M059J (cell line): ENCODE results near the gene PNKD. TPM values are rescaled to one million over a fixed set of nuclear protein-coding genes. Genes with fewer than 3 reads are reported as not detected.

Source experiments
- DNase-seq: peaks from one replicate; pipeline ENCODE4 v3.0.0-alpha.2; 2012; ENCODE audit warnings: low read depth
- total RNA-seq: library from RNA; depleted of rRNA; stranded (reverse); fragments of >200 nt; shearing (Covaris generic); gene quantifications from 2 replicates; pipeline ENCODE4 v1.2.3, GENCODE V29; 2014

The PNKD gene
- total RNA-seq, 1 experiment from 2014 or later: 59.2 TPM

DNA sequence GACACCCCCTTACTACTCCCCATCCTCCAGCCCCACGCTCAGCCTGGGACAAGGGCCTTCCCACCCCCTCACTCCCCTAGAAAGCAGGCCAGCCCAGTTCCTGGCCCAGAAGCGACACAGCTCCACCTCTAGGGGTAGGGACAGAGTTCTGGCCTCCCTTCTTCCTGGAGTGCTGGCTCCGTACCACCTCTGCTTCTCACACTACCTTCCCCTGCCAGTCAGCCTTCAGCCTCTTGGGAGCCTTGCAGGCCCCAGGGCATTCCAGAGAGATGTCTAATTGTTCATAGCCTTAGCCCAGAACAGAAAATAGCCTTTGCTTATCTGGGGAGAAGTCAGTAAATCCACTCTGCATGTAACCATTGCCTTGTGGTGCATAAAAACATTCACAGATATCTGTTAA lies 73.3 kb downstream of the PNKD start:
- DNase-seq: peak; percentile 72

DNA sequence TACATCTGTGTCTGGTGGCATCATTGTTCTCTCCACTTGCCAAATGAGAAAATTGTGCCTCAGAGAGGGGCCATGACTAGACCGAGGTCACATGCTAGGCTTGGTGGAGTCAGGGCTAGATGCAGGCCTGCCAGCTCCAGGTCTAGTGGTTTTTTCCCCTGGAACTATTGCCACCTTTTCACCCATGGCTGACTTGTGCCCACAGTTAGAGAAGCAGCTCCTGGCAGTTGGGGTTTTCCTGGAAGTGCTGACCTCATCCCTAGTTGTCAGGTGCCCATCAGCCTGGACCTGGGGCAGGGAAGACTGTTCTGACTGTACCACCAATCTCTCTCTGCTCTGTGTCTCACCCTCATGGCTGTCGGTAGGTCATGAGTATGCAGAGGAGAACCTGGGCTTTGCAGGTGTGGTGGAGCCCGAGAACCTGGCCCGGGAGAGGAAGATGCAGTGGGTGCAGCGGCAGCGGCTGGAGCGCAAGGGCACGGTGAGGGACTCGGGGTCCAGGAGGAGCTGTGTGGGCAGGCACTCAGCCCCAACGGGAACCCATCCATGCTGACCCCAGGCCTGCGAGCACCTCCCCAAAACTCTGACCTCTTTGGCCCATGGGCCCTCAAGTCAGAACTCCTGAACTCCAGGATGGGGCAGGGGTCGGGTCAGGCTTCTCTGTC lies 73.9 kb downstream of the PNKD start:
- DNase-seq: peak; percentile 43

DNA sequence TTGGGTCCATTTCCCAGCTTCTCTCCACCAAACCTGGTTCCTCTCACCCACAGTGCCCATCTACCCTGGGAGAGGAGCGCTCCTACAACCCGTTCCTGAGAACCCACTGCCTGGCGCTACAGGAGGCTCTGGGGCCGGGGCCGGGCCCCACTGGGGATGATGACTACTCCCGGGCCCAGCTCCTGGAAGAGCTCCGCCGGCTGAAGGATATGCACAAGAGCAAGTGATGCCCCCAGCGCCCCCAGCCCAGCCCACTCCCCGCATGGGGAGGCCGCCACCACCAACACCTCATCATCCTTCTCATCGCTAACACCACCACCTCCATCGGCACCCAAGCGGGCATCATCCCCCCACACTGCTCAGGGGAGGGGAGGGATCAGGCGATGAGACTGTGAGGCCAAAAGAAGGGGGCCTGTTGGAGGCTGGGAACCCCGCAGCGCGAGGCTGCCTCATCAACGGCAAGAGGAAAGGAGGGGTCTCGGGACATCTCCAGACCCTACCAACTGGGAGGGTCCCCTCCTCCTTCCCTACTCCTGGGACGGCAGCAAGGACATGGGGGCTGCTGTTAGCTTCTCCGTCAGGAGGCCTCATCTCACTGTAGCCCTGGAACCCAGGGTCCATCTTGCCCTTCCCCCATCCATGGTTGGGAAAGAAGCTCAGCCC lies 74.6 kb downstream of the PNKD start:
- DNase-seq: no peak

DNA sequence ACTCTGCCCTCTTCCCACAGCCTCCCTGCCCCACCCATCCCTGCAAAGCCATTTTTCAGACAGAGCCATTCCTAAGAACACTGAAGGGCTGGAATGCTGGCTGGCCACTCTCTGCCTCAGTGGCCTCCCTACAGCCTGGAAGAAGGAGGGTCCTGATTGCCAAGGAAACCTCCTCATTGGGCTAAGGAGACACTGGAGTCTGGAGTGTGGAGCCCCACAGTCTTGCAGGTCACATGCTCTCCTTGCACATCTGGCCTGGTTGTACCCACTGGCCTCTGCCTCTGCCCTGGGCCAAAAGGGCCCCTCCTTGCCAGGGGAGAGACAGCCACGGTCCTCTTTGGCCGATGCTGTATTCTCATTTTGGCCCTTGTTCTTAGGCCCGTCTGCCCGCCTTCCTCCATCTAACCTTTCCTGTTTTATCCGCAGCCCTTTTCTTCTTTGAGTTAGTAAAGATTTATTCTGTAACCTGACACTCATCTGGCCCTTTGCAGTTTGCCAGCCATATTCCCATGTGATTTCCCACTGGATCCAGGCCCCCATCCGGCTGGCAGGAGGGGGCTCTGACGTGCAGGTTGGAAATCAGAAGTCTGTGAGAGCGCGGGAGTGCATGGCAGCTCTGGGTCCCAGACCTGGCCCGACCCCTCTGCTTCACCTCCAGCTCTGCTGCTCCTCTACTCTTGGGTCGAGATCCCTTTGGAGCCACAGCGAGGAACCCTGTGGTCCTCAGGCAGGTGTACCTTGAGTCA lies 75.3 kb downstream of the PNKD start:
- no peak for DNase-seq

DNA sequence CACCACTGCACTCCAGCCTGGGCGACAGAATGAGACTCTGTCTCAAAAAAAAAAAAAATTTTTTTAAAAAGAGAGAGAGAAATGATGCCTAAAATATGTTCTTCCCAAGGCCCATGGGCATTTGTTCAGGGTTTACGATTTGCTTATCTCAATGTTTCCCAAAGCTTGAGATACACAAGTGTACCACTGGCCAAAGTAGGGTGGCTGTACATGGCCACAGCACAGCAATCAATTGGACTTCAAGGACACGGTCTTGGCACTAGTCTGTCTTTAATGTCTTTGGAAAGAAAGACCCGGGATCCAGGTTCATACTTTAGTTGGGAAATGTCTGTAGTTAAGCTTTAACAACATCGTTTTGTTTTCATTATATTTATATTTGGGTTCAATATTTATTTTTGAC lies 76.9 kb downstream of the PNKD start:
- no peak for DNase-seq

DNA sequence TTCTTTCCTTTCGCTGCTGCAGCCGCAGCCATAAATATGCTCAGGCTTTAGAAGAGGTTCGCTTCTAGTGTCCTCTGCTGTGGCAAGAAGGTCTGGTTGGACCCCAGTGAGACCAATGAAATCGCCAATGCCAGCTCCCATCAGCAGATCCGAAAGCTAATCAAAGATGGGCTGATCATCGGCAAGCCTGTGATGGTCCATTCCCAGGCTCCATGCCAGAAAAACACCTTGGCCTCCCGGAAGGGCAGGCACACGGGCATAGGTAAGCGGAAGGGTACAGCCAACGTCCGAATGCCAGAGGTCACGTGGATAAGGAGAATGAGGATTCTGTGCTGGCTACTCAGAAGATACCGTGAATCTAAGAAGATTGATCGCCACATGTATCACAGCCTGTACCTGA lies 83.7 kb downstream of the PNKD start:
- DNase-seq: no peak

DNA sequence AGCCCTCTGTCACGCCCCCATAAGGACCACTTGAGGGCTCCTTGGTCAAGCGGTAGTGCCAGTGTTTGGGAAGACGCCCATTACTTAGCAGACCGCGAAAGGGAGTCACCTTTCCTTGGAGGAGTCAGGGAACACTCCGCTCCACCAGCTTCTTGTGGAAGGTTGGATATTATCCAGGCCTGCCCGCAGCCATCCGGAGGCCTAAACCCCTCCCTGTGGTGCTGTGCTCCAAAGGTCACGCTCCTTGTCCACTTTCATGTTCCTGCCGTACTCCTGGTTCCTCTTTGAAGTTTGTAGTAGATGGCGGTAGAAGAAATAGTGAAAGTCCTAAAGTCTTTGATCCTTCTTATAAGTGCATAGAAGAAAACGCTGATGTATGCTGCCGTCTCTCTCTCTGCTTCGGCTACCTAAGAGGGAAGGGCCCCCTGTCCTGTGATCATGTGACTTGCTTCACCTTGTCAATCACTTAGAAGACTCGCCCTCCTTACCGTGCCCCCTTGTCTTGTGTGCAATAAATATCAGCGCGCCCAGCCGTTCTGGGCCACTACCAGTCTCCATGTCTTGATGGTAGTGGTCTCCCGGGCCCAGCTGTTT lies 84.6 kb downstream of the PNKD start:
- DNase-seq: no peak

DNA sequence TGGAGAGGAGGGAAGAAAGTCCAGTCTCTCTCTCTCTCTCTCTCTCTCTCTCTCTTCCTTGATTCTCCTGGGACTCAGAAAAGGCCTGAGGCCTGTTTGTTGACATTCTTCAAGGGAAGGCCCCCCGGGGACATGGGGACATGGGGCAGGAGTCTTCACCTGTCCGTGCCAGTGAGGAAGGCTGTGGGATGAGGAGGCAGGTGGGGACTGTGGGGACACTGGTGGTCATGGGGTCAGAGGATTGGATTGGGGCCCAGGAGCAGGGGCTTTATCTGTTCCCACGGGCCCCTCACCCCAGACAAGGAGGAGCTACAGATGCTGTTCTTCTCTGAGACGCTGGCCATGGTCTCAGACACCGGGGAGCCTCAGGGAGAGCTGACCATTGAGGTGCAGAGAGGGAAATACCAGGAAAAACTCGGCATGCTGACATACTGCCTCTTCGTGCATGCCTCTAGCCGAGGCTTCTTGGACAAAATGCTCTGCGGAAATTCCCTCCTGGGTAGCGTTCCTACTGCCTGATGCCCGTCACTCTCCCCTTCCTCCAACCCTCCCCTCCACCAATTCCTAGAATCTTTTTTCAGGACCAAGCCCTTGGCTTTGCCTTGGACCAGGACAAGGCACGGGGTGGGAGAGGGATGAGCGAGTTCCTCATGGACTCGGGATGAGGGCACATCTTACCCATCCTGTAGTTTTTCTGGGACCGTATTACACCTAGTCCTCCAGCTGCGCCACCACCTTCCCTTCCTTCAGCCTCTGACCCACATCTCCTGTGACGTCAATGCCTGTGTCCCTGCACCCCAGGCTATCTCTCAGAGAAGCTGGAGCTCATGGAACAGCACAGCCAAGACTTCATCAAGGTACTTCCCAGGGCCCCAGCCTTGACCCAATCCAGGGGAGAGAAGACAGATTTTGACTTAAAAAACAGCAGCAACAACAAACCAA lies 87.2 kb downstream of the PNKD start:
- DNase-seq: no peak

DNA sequence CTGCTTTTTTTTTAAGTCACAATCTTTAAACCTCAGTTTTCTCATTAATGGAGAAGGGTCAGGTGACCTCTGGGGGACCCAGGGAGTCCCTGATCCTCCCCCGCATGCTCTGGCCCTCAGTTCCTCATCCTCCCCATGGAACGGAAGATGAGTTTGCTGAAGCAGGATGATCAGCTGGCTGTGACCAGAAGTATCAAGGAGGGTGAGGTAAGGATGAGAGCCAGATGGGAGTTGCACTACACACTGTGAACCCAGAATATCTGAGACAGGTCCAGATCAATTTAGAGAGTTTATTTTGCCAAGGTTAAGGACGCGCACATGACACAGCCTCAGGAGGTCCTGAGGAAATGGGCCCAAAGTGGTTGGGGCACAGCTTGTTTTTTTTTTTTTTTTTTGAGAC lies 90.1 kb downstream of the PNKD start:
- DNase-seq: no peak

DNA sequence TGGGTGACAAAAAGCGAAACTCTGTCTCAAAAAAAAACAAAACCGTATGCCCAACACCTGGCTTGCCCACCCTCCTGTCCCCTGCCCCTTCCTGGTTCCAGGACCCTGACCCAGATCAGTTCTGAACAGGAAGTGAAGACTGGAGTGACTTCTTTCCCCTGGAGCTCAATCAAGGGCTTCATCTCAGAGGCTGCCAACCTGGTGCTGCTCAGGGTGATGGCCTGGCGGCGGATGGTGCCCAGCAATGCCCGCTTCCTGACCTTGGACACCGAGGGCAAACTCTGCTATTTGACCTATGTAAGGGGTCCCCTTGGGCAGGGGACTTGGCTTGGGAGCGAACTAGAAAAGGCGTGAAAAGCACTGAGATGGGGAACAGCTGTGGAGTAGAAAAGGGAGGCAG lies 92.3 kb downstream of the PNKD start:
- no peak for DNase-seq

DNA sequence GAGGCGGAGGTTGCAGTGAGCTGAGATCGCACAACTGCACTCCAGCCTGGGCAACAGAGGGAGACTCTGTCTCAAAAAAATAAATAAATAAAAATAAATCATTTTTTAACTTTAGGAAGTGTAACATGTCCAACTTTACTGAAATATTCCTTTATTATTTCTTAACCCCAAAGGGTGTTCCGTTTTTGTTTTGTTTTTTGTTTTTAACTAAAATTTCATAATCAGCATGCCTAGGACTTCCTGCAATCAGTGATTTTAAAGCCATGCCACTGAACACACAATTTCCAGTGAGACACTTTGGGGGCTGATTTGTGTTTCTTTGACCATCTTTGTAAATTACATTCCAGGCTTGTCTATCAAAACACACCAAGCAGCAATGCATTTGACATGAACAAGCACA lies 93.4 kb downstream of the PNKD start:
- DNase-seq: no peak

DNA sequence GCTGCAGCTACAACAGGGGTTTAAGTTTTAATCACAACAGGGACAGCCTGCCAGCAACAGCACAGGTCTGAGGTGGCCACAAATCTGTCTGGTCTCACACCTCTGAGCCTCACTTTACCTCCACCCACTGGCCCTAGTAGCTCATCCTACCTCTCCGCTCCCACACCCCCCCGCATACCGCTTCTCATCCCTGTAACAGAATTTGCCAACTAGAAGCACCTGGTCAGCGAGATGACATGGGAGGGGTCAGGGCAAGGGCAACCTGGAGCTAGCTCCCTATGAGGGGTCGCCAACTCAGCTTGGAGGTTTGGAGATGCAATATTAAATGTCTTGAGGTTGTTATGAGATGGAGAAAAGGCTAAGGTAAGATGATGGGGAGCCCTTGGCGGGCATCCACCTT lies 93.9 kb downstream of the PNKD start:
- no peak for DNase-seq

DNA sequence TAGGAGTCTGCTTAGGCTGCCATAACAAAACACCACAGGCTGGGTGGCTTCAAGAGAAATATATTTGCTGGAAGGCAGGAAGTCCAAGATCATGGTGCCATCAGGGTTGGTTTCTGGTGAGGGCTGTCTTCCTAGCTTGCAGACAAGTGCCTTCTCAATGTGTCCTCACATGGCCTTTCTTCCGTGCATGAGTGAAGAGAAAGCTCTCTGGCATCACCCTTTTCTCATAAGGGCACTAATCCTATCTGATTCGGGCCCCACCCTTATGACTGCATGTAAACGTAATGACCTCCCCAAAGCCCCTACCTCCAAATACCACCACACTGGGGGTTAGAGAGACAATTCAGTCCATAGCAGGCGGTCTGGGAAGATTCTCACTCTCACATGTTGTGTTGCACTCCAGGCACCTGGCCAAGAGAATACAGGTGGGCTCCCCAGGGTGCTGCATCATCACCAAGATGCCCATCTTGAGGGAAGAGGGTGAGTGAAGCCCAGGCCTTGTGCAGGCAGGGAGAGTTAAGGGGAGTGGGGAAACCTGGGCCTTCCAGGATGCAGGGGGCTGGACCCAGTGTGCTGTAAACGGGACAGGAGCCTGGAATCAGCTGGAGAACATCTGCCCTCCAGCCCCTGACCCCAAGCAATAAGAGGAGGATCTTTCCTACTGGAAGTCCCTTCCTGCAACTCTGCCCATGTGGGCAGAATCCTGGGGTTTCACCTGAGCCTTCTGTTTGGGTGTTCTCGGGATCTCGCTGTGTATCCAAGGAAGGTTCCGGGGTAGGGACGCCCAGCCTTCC lies 96.5 kb downstream of the PNKD start:
- DNase-seq: no peak

DNA sequence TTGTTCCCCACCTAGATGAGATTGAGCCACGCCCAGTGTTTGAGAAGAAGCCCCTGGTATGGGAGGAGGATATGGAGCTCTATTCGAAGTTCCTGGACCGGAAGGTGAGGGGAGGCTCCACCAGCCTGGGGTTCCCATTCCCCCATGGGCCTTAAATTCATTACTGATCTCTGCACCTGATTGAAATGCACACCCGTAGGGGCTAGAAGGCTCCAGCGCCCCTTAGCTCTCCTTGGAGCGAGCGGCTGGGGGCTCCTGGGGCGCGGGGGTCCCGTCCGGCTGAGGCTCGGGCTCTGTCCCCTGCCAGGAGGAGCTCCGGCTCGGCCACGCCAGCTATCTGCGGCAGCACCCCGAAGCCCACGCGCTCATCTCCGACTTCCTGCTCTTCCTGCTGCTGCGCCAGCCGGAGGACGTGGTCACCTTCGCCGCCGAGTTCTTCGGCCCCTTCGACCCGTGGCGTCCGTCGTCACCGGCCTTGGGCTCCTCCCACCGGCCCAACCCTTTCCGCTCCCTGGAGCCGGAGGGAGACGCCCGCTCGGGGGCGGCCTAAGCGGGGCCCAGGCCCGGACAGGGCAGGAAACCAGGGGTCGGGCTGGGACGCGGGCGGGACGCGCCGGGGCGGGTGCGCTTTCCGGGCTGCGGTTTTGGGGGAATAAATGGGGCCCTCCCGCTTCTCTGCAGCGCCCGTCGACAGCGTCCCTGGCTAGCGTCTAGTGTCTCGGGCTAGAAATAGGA lies 97.3 kb downstream of the PNKD start:
- peak; percentile 49 for DNase-seq

DNA sequence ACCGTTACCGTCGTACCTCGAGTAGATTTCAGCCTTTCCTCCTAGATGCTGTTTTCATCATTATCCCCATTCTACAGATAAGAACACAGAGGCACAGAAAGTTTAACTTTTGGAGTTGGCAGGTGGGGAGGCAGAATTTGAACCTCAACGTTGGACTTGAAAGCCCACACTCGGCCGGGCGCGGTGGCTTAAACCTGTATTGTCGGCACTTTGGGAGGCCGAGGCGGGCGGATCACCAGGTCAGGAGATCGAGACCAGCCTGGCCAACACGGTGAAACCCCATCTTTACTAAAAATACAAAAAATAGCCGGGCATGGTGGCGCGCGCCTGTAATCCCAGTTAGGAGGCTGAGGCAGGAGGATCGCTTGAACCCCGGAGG lies 97.8 kb downstream of the PNKD start:
- no peak for DNase-seq

DNA sequence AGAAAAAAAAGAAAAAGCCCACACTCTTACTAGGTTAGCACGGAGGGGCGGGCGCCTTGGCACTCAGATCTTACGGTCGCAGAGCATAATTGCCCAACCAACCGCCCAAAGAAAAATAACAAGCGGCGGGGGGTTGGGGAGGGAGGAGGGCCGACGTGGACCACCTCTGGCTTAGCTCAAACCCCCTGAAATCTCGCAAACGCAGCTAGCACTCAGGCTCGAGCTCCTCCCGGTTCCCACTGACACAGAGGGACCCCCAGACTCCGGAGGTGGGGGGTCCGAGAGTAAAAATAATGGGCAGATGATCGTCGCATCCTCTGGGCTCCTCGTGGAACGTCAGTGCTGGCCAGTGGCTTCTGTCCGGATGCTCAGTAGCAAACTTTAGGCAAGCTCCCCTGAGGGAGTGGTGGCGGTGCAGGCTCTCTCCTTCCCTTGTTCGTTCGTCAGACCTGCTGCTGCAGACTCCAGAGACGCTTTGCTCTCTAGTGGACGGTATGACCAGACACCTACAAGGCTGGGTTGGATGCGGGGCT lies 98.4 kb downstream of the PNKD start:
- DNase-seq: peak; percentile 63

DNA sequence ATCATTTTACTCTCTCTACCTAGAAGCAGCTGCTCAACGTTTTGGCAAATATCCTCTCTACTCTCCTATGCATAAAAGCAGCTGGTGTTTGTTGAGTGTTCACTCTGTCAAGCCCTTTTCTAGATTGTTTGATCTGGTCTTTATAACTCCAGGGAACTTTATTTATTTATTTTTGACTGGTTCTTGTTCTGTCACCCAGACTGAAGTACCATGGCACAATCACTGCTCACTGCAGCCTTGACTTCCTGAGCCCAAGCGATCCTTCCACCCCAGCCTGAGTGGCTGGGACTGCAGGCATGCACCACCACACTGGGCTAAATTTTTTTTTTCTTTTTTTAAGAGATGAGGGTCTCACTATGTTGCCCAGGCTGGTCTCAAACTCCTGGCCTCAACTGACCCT lies 99.0 kb downstream of the PNKD start:
- no peak for DNase-seq

DNA sequence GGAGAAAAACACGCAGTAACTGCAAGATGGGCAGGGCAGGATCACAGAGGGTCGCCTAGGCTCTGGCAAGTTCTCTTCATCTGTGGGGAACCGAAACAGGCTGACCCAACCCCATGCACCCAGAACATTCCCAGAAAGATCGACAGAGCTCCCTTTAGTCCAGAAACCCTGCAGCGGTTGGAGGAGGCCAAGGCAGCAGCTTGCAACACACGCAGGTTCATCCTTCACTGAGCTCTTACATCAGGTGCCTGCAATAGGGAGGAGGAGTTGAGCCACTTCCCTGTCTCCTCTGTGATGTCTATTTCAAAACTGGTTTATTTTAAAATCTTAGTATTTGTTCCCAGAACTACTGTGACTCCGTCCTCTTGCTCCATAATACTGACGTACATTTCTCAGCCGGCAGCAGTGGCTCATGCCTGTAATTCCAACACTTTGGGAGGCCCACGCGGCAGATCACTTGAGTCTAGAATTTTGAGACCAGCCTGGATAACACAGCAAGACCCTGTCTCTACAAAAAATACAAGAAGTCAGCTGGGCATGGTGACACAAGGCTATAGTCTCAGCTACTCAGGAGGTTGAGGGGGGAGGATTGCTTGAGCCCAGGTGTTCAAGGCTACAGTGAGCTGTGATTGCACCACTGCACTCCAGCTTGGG lies 100.2 kb downstream of the PNKD start:
- no peak for DNase-seq

DNA sequence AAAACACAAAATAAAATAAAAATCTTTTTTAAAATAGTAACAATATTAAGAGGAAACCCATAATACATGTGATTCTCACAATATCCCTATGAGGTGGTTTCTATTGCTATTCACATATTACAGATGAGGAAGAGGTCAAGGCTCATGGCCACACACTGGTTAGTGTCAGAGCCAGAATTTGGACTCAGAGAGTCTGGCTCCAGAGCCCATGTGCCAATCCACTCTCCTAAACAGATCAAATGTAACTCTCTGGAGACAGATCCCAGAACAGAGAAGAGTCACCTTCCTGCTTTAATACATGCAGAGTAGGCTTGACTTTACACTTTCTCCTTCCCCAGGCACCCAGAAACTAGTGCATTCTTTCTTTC lies 101.6 kb downstream of the PNKD start:
- no peak for DNase-seq
